ENCODE data around the gene RLN2. TPM values are rescaled to one million over a fixed set of nuclear protein-coding genes. Genes with fewer than 3 reads are reported as not detected.

Gene RLN2
- total RNA-seq, 1 experiment from 2014 or later, result not detected

DNA sequence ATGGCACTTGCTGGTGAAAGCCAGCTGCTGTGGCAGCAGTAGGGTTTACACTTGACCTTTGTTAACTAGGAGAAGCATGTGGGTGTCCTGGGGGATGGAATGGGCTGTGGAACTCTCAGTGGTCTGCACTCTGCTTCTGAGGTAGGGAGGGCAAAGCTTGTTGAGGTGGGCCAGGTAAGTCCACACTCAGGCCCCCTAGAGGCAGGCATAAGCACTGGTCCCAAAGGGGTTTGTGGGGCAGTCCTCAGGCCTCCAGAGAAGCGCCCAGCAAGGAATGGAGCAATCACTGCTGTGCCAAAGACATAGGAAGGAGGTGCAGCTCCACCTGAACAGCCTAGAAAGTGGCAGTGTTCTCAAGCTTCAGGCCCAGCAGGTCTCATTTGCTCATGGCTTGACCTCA lies 38.6 kb downstream of the RLN2 start:
- RAD21 ChIA-PET (ENCODE audit: low non-redundant PET in 1 of 2, low total read pairs in 2 of 2, uncharacterized antibody in 2 of 2, unreplicated experiment in 2 of 2), result no interaction called here
- no peaks in the 10 kb centered on the region for H3K9me2 ChIP-seq (ENCODE audit: insufficient read depth)
- POLR2A ChIA-PET, result no interaction called here
- no peak for TF ChIP-seq CBX3 (IDR thresholded peaks at IDR 0.05; ENCODE audit: low read depth)
- TF ChIP-seq, protein P1, sequence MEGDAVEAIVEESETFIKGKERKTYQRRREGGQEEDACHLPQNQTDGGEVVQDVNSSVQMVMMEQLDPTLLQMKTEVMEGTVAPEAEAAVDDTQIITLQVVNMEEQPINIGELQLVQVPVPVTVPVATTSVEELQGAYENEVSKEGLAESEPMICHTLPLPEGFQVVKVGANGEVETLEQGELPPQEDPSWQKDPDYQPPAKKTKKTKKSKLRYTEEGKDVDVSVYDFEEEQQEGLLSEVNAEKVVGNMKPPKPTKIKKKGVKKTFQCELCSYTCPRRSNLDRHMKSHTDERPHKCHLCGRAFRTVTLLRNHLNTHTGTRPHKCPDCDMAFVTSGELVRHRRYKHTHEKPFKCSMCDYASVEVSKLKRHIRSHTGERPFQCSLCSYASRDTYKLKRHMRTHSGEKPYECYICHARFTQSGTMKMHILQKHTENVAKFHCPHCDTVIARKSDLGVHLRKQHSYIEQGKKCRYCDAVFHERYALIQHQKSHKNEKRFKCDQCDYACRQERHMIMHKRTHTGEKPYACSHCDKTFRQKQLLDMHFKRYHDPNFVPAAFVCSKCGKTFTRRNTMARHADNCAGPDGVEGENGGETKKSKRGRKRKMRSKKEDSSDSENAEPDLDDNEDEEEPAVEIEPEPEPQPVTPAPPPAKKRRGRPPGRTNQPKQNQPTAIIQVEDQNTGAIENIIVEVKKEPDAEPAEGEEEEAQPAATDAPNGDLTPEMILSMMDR (IDR thresholded peaks at IDR 0.05 in 2 of 3, conservative IDR thresholded peaks at IDR 0.05 in 1 of 3; ENCODE audit: borderline replicate concordance in 1 of 3, insufficient read depth in 1 of 3, low read depth in 2 of 3, low read length in 2 of 3), result peak in 2 of 3 experiments; percentile 56 to 57; a peak in 4 of 6 replicates
- intact Hi-C loops (cut with micrococcal nuclease), result no loop called here
- CTCF ChIA-PET, result interaction anchor here (1.2 kb wide), 1 partner anchor 9 kb away, joined by 6 read pairs; no protein-coding TSS in a partner anchor
- BruUV-seq (replicated peaks), result no TSS peak
- H3K27me3 ChIP-seq (ENCODE audit: insufficient read depth, low read length), result no peaks in the 10 kb centered on the region
- no peak overlapping the region for H2AFZ ChIP-seq (ENCODE audit: low read depth, low read length, poor library complexity, severe bottlenecking)
- H4K20me1 ChIP-seq (ENCODE audit: insufficient read depth), result no peaks in the 10 kb centered on the region
- peak; percentile 81 for ATAC-seq
- H3K27ac ChIP-seq (ENCODE audit: low read depth, low read length), result no peak overlapping the region
- no peak overlapping the region for H3K4me3 ChIP-seq (replicated peaks in 1 of 2; ENCODE audit: low read depth in 1 of 2, low read length in 2 of 2)
- H3K79me2 ChIP-seq (ENCODE audit: insufficient read depth, low read length), result no peaks in the 10 kb centered on the region
- no peak overlapping the region for H3K9ac ChIP-seq (ENCODE audit: low read length)
- H3K4me1 ChIP-seq (ENCODE audit: control insufficient read depth in 1 of 2, insufficient read depth in 2 of 2, low read length in 2 of 2), result no peaks in the 10 kb centered on the region
- no peak overlapping the region for H3K4me2 ChIP-seq (ENCODE audit: low read length)
- no peaks in the 10 kb centered on the region for H3K36me3 ChIP-seq (ENCODE audit: control insufficient read depth in 1 of 2, insufficient read depth in 2 of 2, low read length in 2 of 2)
- H3K9me3 ChIP-seq (ENCODE audit: control insufficient read depth in 1 of 2, insufficient read depth in 1 of 2, low read depth in 1 of 2, low read length in 2 of 2), result no peaks in the 10 kb centered on the region
- no peak for DNase-seq (ENCODE audit: low read depth, low spot score)

DNA sequence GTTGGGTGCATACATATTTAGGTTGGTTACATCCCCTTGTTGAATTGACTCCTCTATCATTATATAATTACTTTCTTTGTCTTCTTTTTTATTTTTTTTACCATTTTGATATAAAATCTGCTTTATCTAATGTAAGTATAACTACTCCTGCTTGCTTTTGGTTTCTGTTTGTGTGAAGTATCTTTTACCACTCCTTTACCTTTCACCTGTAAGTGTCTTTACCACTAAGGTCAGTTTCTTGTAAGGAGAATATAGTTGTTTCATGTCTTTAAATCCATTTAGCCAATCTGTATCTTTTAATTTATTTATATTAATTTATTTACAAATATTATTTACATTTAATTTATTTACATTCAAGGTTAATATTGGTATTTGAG lies 40.3 kb downstream of the RLN2 start:
- no peak overlapping the region for H2AFZ ChIP-seq (ENCODE audit: low read depth, low read length, poor library complexity, severe bottlenecking)
- no peaks in the 10 kb centered on the region for H3K9me2 ChIP-seq (ENCODE audit: insufficient read depth)
- H3K4me3 ChIP-seq (replicated peaks in 1 of 2; ENCODE audit: low read depth in 1 of 2, low read length in 2 of 2), result no peak overlapping the region
- no peaks in the 10 kb centered on the region for H3K4me1 ChIP-seq (ENCODE audit: control insufficient read depth in 1 of 2, insufficient read depth in 2 of 2, low read length in 2 of 2)
- CTCF ChIA-PET, result interaction anchor here (1.0 to 1.2 kb wide), 3 partner anchors 78 to 515 kb away, joined by 3 to 8 read pairs (median 3); no protein-coding TSS in a partner anchor
- no TSS peak for BruUV-seq (replicated peaks)
- no peaks in the 10 kb centered on the region for H3K36me3 ChIP-seq (ENCODE audit: control insufficient read depth in 1 of 2, insufficient read depth in 2 of 2, low read length in 2 of 2)
- RAD21 ChIA-PET (ENCODE audit: low non-redundant PET in 1 of 2, low total read pairs in 2 of 2, uncharacterized antibody in 2 of 2, unreplicated experiment in 2 of 2), result interaction anchor here in 1 of 2 experiments (1.0 kb wide), 1 partner anchor 78 kb away, joined by 3 read pairs; no protein-coding TSS in a partner anchor
- H3K79me2 ChIP-seq (ENCODE audit: insufficient read depth, low read length), result no peaks in the 10 kb centered on the region
- H4K20me1 ChIP-seq (ENCODE audit: insufficient read depth), result no peaks in the 10 kb centered on the region
- no peak overlapping the region for H3K27ac ChIP-seq (ENCODE audit: low read depth, low read length)
- H3K27me3 ChIP-seq (ENCODE audit: insufficient read depth, low read length), result no peaks in the 10 kb centered on the region
- no peak overlapping the region for H3K4me2 ChIP-seq (ENCODE audit: low read length)
- intact Hi-C loops (cut with micrococcal nuclease), result loop anchor here (5.0 kb wide), 1 partner anchor 77 kb away; the partner anchor contains the start of gene INSL6
- no peak for DNase-seq (ENCODE audit: low read depth, low spot score)
- POLR2A ChIA-PET, result no interaction called here
- no peak for ATAC-seq
- no peaks in the 10 kb centered on the region for H3K9me3 ChIP-seq (ENCODE audit: control insufficient read depth in 1 of 2, insufficient read depth in 1 of 2, low read depth in 1 of 2, low read length in 2 of 2)
- H3K9ac ChIP-seq (ENCODE audit: low read length), result no peak overlapping the region
- TF ChIP-seq, protein P2, sequence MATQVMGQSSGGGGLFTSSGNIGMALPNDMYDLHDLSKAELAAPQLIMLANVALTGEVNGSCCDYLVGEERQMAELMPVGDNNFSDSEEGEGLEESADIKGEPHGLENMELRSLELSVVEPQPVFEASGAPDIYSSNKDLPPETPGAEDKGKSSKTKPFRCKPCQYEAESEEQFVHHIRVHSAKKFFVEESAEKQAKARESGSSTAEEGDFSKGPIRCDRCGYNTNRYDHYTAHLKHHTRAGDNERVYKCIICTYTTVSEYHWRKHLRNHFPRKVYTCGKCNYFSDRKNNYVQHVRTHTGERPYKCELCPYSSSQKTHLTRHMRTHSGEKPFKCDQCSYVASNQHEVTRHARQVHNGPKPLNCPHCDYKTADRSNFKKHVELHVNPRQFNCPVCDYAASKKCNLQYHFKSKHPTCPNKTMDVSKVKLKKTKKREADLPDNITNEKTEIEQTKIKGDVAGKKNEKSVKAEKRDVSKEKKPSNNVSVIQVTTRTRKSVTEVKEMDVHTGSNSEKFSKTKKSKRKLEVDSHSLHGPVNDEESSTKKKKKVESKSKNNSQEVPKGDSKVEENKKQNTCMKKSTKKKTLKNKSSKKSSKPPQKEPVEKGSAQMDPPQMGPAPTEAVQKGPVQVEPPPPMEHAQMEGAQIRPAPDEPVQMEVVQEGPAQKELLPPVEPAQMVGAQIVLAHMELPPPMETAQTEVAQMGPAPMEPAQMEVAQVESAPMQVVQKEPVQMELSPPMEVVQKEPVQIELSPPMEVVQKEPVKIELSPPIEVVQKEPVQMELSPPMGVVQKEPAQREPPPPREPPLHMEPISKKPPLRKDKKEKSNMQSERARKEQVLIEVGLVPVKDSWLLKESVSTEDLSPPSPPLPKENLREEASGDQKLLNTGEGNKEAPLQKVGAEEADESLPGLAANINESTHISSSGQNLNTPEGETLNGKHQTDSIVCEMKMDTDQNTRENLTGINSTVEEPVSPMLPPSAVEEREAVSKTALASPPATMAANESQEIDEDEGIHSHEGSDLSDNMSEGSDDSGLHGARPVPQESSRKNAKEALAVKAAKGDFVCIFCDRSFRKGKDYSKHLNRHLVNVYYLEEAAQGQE (IDR thresholded peaks at IDR 0.05; ENCODE audit: low read depth), result no peak
- TF ChIP-seq ELF1 (IDR thresholded peaks at IDR 0.05; ENCODE audit: borderline replicate concordance, low read depth), result no peak
- no peak for TF ChIP-seq POLR2AphosphoS5 (IDR thresholded peaks at IDR 0.05; ENCODE audit: low read depth, low read length)
- no peak for TF ChIP-seq CBX3 (IDR thresholded peaks at IDR 0.05; ENCODE audit: low read depth)
- no peak for TF ChIP-seq YY1 (IDR thresholded peaks at IDR 0.05; ENCODE audit: extremely low read depth, insufficient replicate concordance, low read depth, low read length)
- TF ChIP-seq, protein P3, sequence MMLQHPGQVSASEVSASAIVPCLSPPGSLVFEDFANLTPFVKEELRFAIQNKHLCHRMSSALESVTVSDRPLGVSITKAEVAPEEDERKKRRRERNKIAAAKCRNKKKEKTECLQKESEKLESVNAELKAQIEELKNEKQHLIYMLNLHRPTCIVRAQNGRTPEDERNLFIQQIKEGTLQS (IDR thresholded peaks at IDR 0.05), result no peak
- no peak for TF ChIP-seq CEBPB (IDR thresholded peaks at IDR 0.05; ENCODE audit: low read depth)
- no peak for TF ChIP-seq EZH2phosphoT487 (IDR thresholded peaks at IDR 0.05; ENCODE audit: borderline replicate concordance)
- TF ChIP-seq, protein P1 (IDR thresholded peaks at IDR 0.05 in 2 of 3, conservative IDR thresholded peaks at IDR 0.05 in 1 of 3; ENCODE audit: borderline replicate concordance in 1 of 3, insufficient read depth in 1 of 3, low read depth in 2 of 3, low read length in 2 of 3), result no peak
- TF ChIP-seq ZFX (IDR thresholded peaks at IDR 0.05), result no peak
- TF ChIP-seq SIN3A (IDR thresholded peaks at IDR 0.05; ENCODE audit: low read depth), result no peak

Measured in HCT116 (cell line).